GM19438 (cell line): ENCODE measurements around the gene ZNF775.

Source experiments
- ATAC-seq: cut with Tn5 transposase; IDR thresholded peaks from one replicate; pipeline ENCODE4 v1.9.1; 2021; ENCODE audit warnings: low read depth; ENCODE audit not compliant: unreplicated experiment

The ZNF775 gene

GRCh38 chr7:150378853-150379440 lies at the start of gene ZNF775:
Gene ZNF775 (plus strand): TSS chr7:150379330. CDS start chr7:150388471, 9,141 bp downstream.
- peak; percentile 53 for ATAC-seq

GRCh38 chr7:150329331-150330120 lies 49.6 kb upstream of the ZNF775 start:
- ATAC-seq: no peak

- ATAC-seq: no peak
Measured at GRCh38 chr7:150330211-150330885, 48.8 kb upstream of the ZNF775 start.

GRCh38 chr7:150332852-150333635 lies 46.1 kb upstream of the ZNF775 start:
- no peak for ATAC-seq

GRCh38 chr7:150333659-150334058 lies 45.5 kb upstream of the ZNF775 start:
- ATAC-seq: no peak

- ATAC-seq: no peak
Measured at GRCh38 chr7:150334108-150334507, 45.0 kb upstream of the ZNF775 start.

- no peak for ATAC-seq
Measured at GRCh38 chr7:150335108-150335773, 43.9 kb upstream of the ZNF775 start.

GRCh38 chr7:150335774-150336112 lies 43.4 kb upstream of the ZNF775 start:
- no peak for ATAC-seq

GRCh38 chr7:150336746-150337145 lies 42.4 kb upstream of the ZNF775 start:
- ATAC-seq: no peak

GRCh38 chr7:150337179-150337578 lies 42.0 kb upstream of the ZNF775 start:
- ATAC-seq: no peak

- ATAC-seq: no peak
Measured at GRCh38 chr7:150337659-150338081, 41.5 kb upstream of the ZNF775 start.

GRCh38 chr7:150338166-150338829 lies 40.8 kb upstream of the ZNF775 start:
- ATAC-seq: no peak

- ATAC-seq: no peak
Measured at GRCh38 chr7:150339409-150339809, 39.7 kb upstream of the ZNF775 start.

- no peak for ATAC-seq
Measured at GRCh38 chr7:150340024-150340749, 38.9 kb upstream of the ZNF775 start.

GRCh38 chr7:150340875-150341262 lies 38.3 kb upstream of the ZNF775 start:
- ATAC-seq: no peak

- no peak for ATAC-seq
Measured at GRCh38 chr7:150341263-150342120, 37.6 kb upstream of the ZNF775 start, which contains the start of gene RARRES2. Gene RARRES2 (minus strand): TSS chr7:150341629. CDS start chr7:150340609, 1,020 bp downstream.

GRCh38 chr7:150342121-150342408 lies 37.1 kb upstream of the ZNF775 start:
- no peak for ATAC-seq

GRCh38 chr7:150343225-150343624 lies 35.9 kb upstream of the ZNF775 start:
- no peak for ATAC-seq
